HG03175 (cell line): ENCODE results near the gene SETDB1.
"Not testable (repeated sequence)": the region's sequence is repeated elsewhere in the genome, so short reads cannot be mapped to it uniquely, and the experiment has no call there.

Experiments used
- ATAC-seq: cut with Tn5 transposase; IDR thresholded peaks from one replicate; pipeline ENCODE4 v1.9.1; 2021; ENCODE audit warnings: mild to moderate bottlenecking, moderate library complexity; ENCODE audit not compliant: unreplicated experiment

The SETDB1 gene

GRCh38 chr1:150928775-150929174 is 2.6 kb downstream of the SETDB1 start:
- not testable (repeated sequence) for ATAC-seq

DNA sequence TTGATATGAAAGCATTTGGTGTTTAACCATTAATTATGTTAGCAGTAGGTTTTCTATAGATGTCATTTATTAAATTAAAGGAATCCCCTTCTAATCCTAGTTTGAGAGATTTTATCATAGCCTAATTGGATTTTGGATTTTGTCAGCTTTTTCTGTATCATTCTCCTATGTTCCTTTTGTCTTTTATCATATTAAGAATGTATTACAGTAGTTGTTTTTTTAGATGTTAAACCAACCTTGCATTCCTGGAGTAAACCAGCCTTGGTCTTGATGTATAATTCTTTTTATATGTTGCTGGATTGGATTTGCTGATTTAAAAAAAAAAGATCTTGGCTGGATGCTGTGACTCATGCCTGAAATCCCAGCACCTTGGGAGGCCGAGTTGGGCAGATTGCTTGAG is 5.6 kb downstream of the SETDB1 start:
- ATAC-seq, result no peak

DNA sequence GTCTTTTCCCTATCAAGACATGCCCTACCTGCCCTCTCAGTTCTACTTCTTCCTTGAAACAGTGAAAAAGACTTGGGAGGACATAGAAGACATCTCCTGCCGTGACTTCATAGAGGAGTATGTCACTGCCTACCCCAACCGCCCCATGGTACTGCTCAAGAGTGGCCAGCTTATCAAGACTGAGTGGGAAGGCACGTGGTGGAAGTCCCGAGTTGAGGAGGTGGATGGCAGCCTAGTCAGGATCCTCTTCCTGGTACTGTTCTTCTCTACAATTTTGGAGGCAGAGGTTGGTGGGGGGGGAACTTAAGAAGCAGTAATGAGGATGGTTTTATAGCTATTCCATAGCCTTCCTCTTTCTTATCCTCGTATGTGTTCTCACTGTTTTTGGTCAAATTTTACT is 18.7 kb downstream of the SETDB1 start:
- no peak for ATAC-seq

GRCh38 chr1:150954708-150955107 is 28.5 kb downstream of the SETDB1 start:
- no peak for ATAC-seq

- ATAC-seq, result no peak
Observed at GRCh38 chr1:150955280-150955679, 29.1 kb downstream of the SETDB1 start.

DNA sequence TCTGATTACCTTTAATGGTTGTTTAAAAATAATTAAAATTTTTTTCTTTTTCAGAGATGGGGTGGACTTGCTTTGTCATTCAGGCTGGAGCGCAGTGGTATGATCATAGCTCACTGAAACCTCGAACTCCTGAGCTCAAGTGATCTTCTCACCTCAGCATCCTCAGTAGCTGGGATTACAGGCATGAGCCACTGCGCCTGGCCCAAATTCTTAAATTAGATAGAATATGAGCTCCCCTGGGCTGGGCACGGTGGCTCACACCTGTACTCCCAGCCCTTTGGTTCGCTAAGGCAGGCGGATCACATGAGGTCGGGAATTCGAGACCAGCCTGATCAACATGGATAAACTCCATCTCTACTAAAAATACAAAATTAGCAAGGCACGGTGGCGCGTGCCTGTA is 31.5 kb downstream of the SETDB1 start:
- no peak for ATAC-seq

GRCh38 chr1:150960646-150961045 is 34.5 kb downstream of the SETDB1 start:
- no peak for ATAC-seq

DNA sequence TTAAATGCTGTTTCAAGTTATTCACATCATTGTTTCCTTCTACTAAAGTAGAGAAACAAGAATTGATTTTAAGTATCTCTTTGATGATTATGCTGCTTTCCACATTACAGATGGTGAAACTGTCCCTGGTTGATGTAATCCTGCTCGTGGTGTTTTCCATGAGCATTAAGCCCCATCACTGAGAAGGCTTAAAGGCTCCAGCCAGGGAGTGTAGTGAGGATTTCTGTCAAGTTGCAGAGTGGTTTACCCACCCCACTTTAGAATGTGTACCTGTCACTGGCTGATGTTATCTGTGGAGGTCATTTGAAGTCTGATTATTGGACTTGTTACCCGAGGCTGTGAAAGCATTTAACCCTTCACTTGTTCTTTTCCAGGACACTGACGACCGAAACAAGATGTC is 35.6 kb downstream of the SETDB1 start:
- no peak for ATAC-seq

- no peak for ATAC-seq
Observed at GRCh38 chr1:150963321-150964163, 37.4 kb downstream of the SETDB1 start.

- no peak for ATAC-seq
Observed at GRCh38 chr1:150964164-150964489, 38.0 kb downstream of the SETDB1 start.

GRCh38 chr1:150965605-150966004 is 39.4 kb downstream of the SETDB1 start:
- no peak for ATAC-seq

- ATAC-seq, result no peak
Observed at GRCh38 chr1:150966011-150966410, 39.8 kb downstream of the SETDB1 start.

DNA sequence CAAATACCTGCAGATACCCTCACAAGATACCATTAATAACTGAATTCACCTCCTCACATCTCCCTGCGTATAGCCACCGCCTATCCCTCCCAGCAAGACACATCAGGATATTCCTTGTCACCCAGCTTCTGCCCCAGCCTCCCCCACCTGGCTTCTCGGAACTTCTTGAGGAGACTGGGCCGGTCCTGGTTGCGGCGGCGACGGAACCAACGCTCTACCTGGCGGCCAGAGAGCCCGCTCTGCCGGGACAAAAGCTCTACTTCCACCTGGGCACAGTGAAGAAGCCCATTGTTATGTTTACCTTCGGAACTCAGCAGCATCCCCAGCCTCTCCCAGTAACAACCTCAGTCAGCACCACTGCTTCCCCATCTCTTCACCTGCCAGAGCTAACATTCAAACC is 41.8 kb downstream of the SETDB1 start:
- no peak for ATAC-seq

- no peak for ATAC-seq
Observed at GRCh38 chr1:150968491-150968890, 42.3 kb downstream of the SETDB1 start.

- ATAC-seq, result no peak
Observed at GRCh38 chr1:150969626-150970025, 43.5 kb downstream of the SETDB1 start.

- ATAC-seq, result no peak
Observed at GRCh38 chr1:150970808-150971582, 44.8 kb downstream of the SETDB1 start.

DNA sequence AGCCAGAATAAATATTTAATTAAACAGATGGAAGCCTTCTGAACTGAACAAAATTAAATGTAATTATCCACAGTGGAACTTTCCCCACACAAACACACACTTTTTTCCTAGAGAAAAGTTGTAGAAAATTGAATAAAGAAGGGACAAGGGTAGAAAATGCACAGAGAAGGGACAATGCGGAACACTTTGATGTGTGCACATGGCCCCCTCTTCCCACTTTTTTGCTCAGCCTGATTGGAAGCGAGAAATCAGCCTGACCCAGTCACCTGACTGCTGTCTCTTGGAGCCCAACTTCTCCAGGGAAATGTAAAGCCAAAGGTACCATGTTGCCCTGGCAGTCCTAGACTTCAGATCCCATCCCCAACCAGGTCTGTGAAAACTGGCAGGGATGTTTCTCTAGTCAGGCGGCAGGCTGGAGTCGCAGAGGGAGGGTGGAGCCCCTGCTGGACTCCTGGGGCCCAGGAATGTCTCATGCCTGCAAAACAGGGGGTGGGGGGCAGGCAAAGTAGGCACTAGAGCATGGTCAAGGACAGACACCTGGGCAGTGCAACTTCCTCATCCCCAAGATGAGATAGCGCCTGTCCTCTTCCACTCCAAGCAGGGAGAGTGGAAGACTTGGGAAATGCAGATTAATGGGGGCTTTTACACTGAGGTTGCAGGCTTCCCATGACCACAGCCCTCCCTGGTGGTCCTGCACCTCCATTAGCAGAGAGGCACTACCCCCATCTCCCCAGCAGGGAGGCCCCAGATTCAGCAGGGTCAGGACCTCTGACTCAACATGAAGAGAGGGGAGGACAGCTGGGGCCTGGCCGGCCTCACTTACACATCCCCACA is 45.6 kb downstream of the SETDB1 start:
- no peak for ATAC-seq

GRCh38 chr1:150972417-150972940 is 46.3 kb downstream of the SETDB1 start:
- no peak for ATAC-seq

DNA sequence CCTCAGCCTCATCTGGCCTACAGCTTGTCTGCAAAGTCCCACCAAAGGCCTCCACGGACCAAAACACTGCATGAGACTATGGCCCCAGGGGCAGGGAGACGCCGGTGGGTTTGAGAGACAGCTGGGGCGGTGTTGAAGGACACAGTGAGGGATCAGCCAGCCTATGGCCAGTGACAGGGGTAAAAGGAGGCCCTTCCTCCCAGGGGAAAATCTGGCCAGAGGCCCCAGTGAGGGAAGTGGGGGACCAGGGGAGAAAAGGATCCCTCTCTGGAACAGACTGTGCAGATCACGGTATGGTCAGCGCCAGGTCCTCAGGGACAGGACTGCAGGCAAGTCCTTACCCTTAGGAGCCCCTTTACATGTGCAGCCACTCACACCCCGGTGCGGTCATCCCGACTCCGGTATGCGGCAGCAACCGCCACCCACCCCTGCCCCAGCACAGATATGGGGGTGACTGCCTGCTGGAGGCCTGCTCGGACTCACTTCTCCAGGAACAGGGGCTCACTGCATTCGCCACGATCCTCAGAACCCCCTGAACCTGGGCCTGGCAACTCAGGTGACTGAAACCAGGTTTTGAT is 47.2 kb downstream of the SETDB1 start:
- ATAC-seq, result no peak

DNA sequence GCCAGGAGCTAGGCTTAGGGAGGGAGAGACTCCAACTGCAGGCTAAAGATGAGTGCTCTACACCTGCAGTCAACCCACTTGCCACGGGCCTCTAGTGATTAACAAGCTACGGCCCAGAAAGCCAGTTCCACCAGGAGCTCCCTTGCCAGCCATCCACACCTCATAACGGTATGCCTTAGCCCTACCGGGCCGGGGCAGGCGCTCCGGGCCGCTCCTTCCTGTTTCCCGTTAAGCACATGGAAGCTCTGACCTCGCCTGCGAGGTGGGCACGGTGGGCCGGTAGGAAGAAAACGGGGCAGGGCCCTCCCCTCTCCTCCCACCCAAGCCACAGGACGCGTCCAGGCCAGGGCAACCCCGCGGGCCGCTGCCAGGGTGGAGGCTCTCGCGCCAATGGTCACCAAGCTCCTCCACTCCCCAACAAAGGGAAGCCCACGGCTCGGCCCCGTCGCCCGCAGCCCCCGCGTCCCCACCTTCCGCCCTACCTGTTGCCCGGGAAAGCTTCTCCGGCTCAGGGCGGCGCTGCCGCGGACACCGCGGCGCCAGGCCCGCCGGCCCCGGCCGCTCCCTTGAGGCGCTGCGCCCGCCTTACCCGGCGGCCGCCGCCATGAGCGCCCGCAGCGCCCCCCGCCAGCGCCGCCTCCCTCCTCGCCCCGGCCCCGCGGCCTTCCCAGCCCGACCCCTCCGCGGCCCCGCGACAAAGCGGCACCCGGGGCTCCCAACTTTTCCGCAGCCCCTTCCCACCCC is 47.8 kb downstream of the SETDB1 start:
- peak; percentile 38 for ATAC-seq
